HG02840 (cell line): ENCODE measurements around the gene GUCA1A.
"Not testable (repeated sequence)": the region's sequence is repeated elsewhere in the genome, so short reads cannot be mapped to it uniquely, and the experiment has no call there.

Experiments used
- ATAC-seq: cut with Tn5 transposase; IDR thresholded peaks from one replicate; pipeline ENCODE4 v1.9.1; 2021; ENCODE audit warnings: mild to moderate bottlenecking, moderate library complexity, moderate number of reproducible peaks; ENCODE audit not compliant: unreplicated experiment, low FRiP score

The GUCA1A gene

DNA sequence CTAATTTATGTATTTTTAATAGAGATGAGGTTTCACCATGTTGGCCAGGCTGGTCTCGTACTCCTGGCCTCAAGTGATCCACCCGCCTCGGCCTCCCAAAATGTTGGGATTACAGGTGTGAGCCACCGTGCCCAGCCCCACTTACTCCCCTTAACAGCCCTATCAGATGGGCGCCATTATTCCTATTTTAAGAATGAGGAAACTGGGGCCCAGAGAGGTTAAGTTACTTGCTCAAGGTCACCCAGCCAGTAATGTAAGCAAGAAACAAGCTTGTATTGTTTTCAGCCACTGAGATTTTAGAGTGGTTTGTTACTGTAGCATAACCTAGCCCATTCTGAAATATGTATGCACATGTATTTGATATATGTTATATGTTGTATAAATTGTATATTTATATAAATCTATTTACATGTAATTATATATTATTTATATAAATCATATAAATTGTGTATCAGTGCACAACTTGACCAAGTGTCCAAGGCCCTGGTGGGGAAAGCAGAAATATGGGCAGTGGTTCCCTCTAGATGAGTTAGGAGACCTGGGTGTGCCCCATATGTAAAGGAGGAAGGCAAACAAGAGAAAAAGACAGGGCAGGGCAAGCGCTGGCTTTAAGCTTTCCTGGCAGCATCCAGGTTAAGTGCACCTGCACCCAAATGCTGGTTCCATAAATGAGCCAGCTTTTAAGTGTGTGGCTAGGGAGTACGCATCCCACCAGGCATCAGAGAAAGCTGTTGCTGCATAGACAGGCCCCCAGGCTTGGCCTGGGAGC, 1.2 kb upstream of the GUCA1A start:
- ATAC-seq = no peak

- ATAC-seq = no peak
These were observed 2.7 kb downstream of the GUCA1A start for GRCh38 chr6:42175860-42176259.

- no peak for ATAC-seq
These were observed 3.8 kb downstream of the GUCA1A start for GRCh38 chr6:42176981-42177380.

DNA sequence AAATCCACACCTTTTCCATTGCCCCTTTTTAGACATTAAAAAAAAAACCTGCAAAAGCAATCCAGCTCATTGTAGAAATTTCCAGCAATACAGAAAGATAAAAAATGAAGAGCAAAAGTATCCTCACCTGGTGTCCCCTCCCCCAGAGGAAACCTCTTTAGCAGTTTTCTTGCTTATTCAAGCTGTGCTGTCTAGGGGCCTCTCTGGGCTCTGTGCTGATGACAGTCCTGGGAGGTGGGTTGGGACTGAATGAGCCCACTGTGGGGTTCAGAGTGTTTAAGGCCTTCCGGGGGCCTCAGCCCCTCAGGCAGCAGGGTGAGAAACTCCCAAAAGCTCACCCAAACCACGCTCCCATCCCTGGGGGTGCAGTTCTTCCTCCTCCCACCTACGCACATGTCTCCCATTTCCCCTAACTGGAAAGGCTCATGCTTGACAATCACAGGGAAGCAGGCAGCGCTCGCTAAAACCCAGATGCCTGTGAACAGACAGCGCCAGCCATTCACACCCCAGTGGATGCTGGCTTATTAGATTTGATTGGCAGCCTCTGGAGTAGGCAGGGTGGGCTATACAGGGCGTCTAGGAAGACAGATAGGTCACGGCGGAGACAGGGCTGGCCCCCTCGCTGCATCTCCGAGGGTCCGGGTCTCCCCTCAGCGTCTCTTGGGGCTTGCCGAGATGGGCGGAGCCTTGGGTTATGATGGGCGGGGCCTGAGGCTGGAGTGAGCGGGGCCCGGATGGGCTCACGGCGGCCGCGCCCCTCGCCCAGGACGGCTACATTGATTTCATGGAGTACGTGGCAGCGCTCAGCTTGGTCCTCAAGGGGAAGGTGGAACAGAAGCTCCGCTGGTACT, 4.6 kb downstream of the GUCA1A start:
- no peak for ATAC-seq

DNA sequence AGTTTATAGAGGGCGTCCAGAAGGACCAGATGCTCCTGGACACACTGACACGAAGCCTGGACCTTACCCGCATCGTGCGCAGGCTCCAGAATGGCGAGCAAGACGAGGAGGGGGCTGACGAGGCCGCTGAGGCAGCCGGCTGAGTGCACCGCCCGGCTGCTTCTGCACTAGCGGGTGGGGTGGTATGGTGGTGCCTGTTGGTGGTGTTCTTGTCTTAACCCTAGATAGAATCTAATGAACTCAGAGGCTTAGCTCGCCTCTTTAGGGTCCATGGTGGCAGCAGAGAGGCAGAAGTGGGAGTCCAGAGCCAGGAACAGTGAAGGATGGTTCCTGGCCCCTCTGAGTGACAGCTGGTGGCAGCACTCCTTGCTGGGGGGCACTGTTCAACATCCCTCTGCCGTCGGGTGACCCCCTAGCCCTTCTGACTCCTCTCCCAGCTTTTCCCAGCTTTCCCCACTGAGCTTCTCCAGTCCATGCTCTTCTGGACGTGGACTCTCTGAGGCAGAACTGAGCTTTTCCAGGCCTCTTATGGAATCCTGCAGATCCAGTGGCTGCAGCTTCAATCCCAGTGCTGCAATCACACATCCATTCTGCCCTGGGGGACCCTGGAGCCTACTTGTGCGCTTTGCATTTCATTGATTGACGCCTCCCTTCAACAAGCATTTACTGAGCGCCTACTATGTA, 6.2 kb downstream of the GUCA1A start:
- ATAC-seq = no peak

- no peak for ATAC-seq
These were observed 6.8 kb downstream of the GUCA1A start for GRCh38 chr6:42179945-42180313.

DNA sequence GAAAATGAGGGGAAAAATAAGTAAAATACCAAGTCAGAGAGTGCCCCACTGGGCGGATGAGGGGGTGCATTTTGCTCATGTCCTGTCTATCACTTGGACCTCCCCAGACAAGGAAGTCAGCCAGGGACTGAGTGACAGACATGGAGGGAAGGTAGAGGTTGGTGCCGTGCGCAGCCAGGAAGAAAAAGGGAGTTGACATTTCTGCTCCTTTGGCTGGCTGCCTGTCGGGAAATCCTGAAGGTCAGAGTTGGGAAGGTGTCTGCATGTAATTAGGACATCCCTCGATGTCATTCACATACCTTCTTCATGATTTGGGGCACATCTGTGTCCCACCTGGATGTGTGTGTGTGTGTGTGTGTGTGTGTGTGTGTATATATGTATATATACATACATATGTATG, 8.9 kb downstream of the GUCA1A start:
- ATAC-seq = no peak

GRCh38 chr6:42184475-42184874, 11.3 kb downstream of the GUCA1A start:
- ATAC-seq = no peak

DNA sequence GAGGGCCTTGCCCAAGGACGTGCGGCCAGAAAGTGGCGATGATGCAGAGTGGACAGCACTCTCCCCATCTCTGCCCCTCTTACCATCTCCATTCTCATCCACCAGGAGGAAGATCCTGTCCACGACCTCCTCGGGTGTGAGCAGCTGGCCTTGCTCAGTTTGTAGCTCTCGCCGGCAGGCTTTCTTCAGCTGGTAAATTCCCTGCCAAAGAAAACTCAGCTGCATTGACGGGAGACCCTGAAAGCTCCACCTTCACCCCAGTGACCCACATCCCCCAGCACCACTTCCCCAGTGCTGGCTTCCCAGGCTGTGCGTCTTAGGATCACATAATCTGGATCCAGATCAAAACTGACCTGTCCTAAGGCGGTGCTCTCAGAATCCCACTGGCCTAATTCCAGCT, 12.4 kb downstream of the GUCA1A start:
- ATAC-seq = no peak

GRCh38 chr6:42188406-42188805, 15.2 kb downstream of the GUCA1A start:
- no peak for ATAC-seq

DNA sequence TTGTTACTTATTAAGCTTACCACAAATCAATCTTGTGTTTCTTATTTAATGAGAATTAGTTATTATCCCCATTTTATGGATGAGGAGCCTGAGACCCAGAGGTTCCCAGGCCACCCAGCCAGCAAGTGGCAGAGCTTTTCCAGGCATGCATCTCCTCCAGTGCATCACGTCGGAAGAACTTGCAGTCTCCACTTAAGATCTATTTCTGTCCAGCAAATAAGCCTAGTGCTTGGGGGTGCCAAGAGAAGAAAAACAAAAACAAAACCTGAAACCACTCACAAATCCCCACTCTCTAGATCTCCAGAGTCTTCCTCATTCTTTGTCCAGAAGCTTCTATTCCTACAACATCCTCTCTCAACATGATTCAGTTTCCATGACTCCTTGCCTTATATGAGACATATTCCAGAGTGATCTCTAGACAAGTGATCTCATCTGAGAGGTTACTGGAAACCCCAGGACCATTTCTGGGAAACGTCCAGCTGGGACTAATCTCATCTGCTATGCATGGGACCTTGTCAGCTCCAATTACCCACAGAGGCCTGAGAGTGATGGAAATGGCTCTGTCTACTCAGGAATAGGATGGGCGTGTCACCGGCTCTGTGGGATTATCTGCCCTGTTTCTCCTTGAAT, 17.5 kb downstream of the GUCA1A start:
- ATAC-seq = no peak

GRCh38 chr6:42192385-42192784, 19.2 kb downstream of the GUCA1A start:
- not testable (repeated sequence) for ATAC-seq

DNA sequence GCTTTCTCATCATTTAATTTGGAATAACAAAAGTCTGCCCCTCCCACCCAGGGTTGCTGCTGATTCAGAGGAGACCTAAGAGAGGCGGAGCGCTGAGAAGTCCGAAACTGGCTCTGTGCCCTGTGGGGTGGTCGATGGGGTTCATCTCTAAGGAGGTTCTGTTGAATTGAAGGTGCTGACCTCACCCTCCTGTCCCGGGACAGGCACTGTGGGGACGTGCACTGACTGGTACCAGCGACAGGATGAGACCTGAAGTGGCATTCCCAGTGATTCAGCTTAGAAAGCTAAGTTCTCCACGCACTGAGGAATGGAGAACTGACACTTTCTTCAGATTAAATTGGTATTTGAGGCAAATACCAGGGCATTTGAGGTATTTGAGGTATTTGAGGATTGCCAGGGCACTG, 20.3 kb downstream of the GUCA1A start:
- no peak for ATAC-seq

GRCh38 chr6:42194056-42194455, 20.9 kb downstream of the GUCA1A start:
- no peak for ATAC-seq

GRCh38 chr6:42195415-42195814, 22.3 kb downstream of the GUCA1A start:
- no peak for ATAC-seq

- ATAC-seq = no peak
These were observed 24.6 kb downstream of the GUCA1A start for GRCh38 chr6:42197555-42198362.

DNA sequence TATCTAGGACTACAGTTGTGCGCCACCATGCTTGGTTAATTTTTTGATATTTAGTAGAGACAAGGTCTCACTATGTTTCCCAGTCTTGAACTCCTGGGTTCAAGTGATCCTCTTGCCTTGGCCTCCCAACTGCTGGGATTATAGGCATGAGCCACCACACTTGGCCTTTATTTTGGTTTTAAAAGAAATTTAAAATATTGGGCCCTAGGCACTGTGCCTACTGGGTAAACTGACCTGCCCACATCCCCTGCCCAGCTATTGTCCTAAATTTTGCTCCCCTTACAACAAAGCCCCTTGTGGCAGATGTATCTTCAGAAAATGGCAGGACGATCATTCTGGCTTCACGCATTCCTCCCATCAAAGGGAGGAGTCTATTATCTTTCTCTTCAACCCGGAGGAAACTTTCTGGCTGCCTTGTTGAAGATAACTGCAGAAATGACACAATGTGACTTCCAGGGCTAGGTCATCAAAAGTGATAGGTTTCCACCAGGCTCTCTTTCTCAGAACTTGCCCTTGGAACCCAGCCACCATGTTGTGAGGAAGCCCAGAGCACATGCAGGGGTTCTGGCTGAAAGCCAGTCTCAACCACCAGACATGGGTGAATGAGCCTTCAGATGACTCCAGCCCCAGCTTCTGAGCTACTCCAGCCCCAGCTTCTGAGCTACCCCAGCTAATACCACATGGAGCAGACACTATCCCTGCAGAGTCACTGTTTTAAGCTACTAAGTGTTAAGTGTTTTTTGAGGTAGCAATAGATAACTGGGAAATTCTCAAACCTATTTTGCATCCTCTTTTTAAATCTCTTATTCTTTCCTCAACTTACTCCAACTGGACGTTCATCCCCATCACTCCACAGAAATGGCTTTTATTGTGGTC, 26.2 kb downstream of the GUCA1A start:
- ATAC-seq = no peak

DNA sequence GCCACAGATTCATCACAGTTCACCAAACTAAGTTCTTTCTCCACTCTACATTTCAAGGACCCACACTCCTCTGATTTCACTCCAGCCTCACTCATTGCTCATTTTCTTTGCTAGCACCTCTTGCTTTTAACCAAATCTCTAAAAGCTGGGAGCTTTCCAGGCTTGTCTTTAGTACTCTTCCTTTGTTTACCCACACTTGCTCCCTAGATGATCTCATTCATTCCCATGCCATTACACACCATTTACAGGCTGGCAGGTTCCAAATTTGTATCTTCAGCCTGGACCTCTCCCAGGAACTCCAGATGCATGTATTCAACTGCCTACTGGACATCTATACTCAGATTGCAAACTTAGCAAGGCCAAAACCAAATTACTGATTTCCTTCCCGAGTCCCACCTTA, 26.9 kb downstream of the GUCA1A start:
- ATAC-seq = no peak

GRCh38 chr6:42201382-42201781, 28.2 kb downstream of the GUCA1A start:
- ATAC-seq = no peak
